Ovary (tissue), 9 donors: ENCODE measurements around the gene DICER1. TPM values are rescaled to one million over a fixed set of nuclear protein-coding genes. Genes with fewer than 3 reads are reported as not detected.

Experiments
- DNase-seq, 5 donors: peaks; one replicate each; pipeline ENCODE4 v3.0.0-alpha.2; 2019 to 2020
- H3K27ac ChIP-seq, 2 donors: fragments of 200-600 bp; one replicate each; pipeline versions ENCODE4 v1.5.1 to v1.8.0; 2019 to 2022
- H3K27me3 ChIP-seq: fragments of 200-600 bp; one replicate; pipeline ENCODE4 v1.8.0; 2022
- H3K36me3 ChIP-seq: fragments of 200-600 bp; sonication (generic); one replicate; pipeline ENCODE4 v1.5.1; 2019
- H3K4me1 ChIP-seq: one replicate; pipeline ENCODE4 v1.8.1; 2013; ENCODE audit warnings: mild to moderate bottlenecking, moderate library complexity; ENCODE audit not compliant: insufficient read depth
- H3K4me3 ChIP-seq: fragments of 200-600 bp; sonication (generic); one replicate; pipeline ENCODE4 v1.5.1; 2017
- H3K9me3 ChIP-seq, 2 donors: fragments of 200-600 bp in 1 of 2; sonication (generic) in 1 of 2; one replicate each; pipeline versions ENCODE4 v1.5.1 to v1.8.1; 2013 to 2019; ENCODE audit warnings: mild to moderate bottlenecking in 1 of 2, moderate library complexity in 1 of 2
- EP300 ChIP-seq: sonication (generic); formaldehyde crosslinking; IDR thresholded peaks from one replicate; pipeline ENCODE4 v1.6.1; 2017; ENCODE audit warnings: antibody characterized with exemption
- POLR2A ChIP-seq: fragments of 450-650 bp; IDR thresholded peaks from one replicate; pipeline ENCODE4 v1.6.1; 2017; ENCODE audit warnings: antibody characterized with exemption, mild to moderate bottlenecking, moderate library complexity
- WGBS, 3 donors: extraction: QIAGEN DNeasy Blood & Tissue Kit in 1 of 3; methylation state at CpG; one replicate each; pipeline versions ENCODE4 v1.1.5 to v1.1.7; 2013 to 2017; 5-methylcytosine and 5-hydroxymethylcytosine counted together
- intact Hi-C, 4 donors: fragments of 100-400 bp; cut with DNase I; formaldehyde crosslinking; loops; one replicate each; pipeline versions ENCODE4 v1.11.0 to v1.15.1; 2022 to 2023
- polyA plus RNA-seq, 2 donors: library from polyadenylated mRNA; stranded (reverse); fragments of 200-250 nt in 1 of 2; fragments of 350-450 nt in 1 of 2; fragmentation: Illumina TruSeq in 1 of 2; extraction: RNeasy Lipid Tissue Mini Kit (QIAGEN cat#74804) in 1 of 2; gene quantifications; one replicate each; pipeline ENCODE4 v1.2.3, GENCODE V29; 2013 to 2014
- total RNA-seq, 7 donors: library from RNA; depleted of rRNA in 2 of 7; stranded (reverse); fragments of >200 nt in 2 of 7; fragmentation: NEBNext Ultra II Directional in 3 of 7; extraction: Animal tissue kit (Norgen Biotek cat#: 25700) in 3 of 7; gene quantifications; one replicate each; pipeline versions ENCODE4 v1.1.0 to v1.2.4, GENCODE V29; 2016 to 2023
- TF ChIP-seq, protein P1 (sequence below), 3 donors: fragments of 450-650 bp in 2 of 3; fragments of 200-600 bp in 1 of 3; IDR thresholded peaks; one replicate each; pipeline versions ENCODE4 v1.5.1 to v1.8.0; 2016 to 2022; ENCODE audit warnings: antibody characterized with exemption in 3 of 3, mild to moderate bottlenecking in 1 of 3
- donor health status: DM: no; HTN: no; CAD: no; lungs with moderate emphysema.
- donor health status: DM: no; HTN: no; CAD: no.
- donor health status: Bipolar disorder and iron deficiency.
- donor health status: DM: yes; HTN: yes; CAD: no.
- donor health status: DM: no; HTN: no; CAD: no.
- donor health status: DM: yes; HTN: yes; CAD: no.

The DICER1 gene
- total and polyA plus RNA-seq, 9 donors: 9.6 to 54.7 (median 47.4) TPM

GRCh38 chr14:95173518-95173917, 16.2 kb upstream of the DICER1 start:
- intact Hi-C loops: no loop called here
- TF ChIP-seq POLR2A: no peak
- TF ChIP-seq EP300: no peak
- TF ChIP-seq, protein P1, sequence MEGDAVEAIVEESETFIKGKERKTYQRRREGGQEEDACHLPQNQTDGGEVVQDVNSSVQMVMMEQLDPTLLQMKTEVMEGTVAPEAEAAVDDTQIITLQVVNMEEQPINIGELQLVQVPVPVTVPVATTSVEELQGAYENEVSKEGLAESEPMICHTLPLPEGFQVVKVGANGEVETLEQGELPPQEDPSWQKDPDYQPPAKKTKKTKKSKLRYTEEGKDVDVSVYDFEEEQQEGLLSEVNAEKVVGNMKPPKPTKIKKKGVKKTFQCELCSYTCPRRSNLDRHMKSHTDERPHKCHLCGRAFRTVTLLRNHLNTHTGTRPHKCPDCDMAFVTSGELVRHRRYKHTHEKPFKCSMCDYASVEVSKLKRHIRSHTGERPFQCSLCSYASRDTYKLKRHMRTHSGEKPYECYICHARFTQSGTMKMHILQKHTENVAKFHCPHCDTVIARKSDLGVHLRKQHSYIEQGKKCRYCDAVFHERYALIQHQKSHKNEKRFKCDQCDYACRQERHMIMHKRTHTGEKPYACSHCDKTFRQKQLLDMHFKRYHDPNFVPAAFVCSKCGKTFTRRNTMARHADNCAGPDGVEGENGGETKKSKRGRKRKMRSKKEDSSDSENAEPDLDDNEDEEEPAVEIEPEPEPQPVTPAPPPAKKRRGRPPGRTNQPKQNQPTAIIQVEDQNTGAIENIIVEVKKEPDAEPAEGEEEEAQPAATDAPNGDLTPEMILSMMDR (IDR thresholded peaks at IDR 0.05): no peak

DNA sequence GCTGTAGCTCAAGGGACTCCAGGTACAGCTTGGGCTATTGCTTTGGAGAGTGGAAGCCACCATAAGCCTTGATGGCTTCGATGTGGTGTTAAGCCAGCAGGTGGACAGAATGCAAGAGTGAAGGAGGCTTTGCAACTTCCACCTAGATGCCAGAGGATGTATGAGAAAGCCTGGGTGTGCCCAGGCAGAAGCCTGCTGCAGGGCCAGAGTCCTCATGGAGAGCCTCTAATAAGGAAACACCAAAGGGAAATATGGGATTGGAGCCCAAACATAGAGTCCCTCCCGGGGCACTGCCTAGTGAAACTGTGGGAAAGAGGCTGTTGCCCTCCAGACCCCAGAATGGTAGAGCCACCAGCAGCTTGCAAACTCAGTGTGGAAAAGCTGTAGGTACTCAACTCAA, 9.8 kb upstream of the DICER1 start:
- DNase-seq: no peak
- no peaks in the 10 kb centered on the region for H3K4me1 ChIP-seq
- intact Hi-C loops: no loop called here
- no peaks in the 10 kb centered on the region for H3K9me3 ChIP-seq
- no peaks in the 10 kb centered on the region for H3K36me3 ChIP-seq
- no peak overlapping the region for H3K4me3 ChIP-seq
- TF ChIP-seq, protein P1 (IDR thresholded peaks at IDR 0.05): no peak
- no peak for TF ChIP-seq EP300
- no peak for TF ChIP-seq POLR2A
- no peak overlapping the region for H3K27ac ChIP-seq
- WGBS, 3 donors: 93 to 100% (median 93%) methylated on average over 2 of the region's 2 CpGs
- no peaks in the 10 kb centered on the region for H3K27me3 ChIP-seq

More at GRCh38 chr14:95173518-95173917, 16.2 kb upstream of the DICER1 start:
- DNase-seq: no peak
- no peak overlapping the region for H3K4me3 ChIP-seq
- H3K27ac ChIP-seq: no peak overlapping the region
- no peaks in the 10 kb centered on the region for H3K36me3 ChIP-seq
- H3K9me3 ChIP-seq: peaks cover 0 to 3% of the 10 kb centered on the region in 2 donors
- H3K4me1 ChIP-seq: no peaks in the 10 kb centered on the region
- no peaks in the 10 kb centered on the region for H3K27me3 ChIP-seq

DNA sequence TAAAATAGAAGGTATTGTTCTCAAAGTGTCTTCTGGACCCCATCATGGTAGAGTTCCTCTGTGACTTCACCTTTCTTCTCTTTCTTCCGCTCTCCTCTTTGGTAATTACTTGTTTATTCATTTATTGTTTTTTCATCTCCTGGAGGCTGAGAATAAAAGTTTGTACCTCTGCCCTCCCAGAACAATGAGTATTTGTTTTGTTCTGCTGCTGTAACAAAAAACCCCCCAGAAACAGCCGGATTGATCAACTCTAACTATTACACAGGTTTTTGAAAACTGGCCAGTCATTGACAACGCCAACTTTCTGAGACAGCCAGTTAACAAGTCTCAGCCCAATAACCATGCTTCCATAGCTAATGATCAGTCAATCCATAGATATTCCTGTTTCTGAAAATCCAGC, 8.2 kb upstream of the DICER1 start:
- TF ChIP-seq, protein P1 (IDR thresholded peaks at IDR 0.05): no peak
- TF ChIP-seq EP300 (no peak), POLR2A (no peak)
- H3K9me3 ChIP-seq: no peaks in the 10 kb centered on the region
- H3K36me3 ChIP-seq: no peaks in the 10 kb centered on the region
- intact Hi-C loops: no loop called here
- WGBS, 3 donors: 92 to 96% (median 93%) methylated on average over 3 of the region's 3 CpGs
- DNase-seq: no peak
- no peak overlapping the region for H3K27ac ChIP-seq
- no peaks in the 10 kb centered on the region for H3K27me3 ChIP-seq
- H3K4me1 ChIP-seq: no peaks in the 10 kb centered on the region
- H3K4me3 ChIP-seq: no peak overlapping the region

- WGBS, 3 donors: 94 to 100% (median 98%) methylated on average over 1 of the region's 1 CpG
- DNase-seq: no peak
- Histone ChIP-seq H3K4me3 (no peak overlapping the region), H3K27me3 (no peaks in the 10 kb centered on the region), H3K9me3 (no peaks in the 10 kb centered on the region), H3K36me3 (no peaks in the 10 kb centered on the region), H3K4me1 (no peaks in the 10 kb centered on the region), H3K27ac (no peak overlapping the region)
- intact Hi-C loops: no loop called here
- TF ChIP-seq EP300: no peak
- TF ChIP-seq, protein P1 (IDR thresholded peaks at IDR 0.05): no peak
- TF ChIP-seq POLR2A: no peak
Observed at GRCh38 chr14:95164506-95164905, 7.2 kb upstream of the DICER1 start.

GRCh38 chr14:95163666-95164065, 6.3 kb upstream of the DICER1 start:
- WGBS, 3 donors: 90 to 96% (median 93%) methylated on average over 3 of the region's 3 CpGs
- Histone ChIP-seq H3K9me3 (no peaks in the 10 kb centered on the region), H3K4me1 (no peaks in the 10 kb centered on the region), H3K27ac (no peak overlapping the region), H3K36me3 (no peaks in the 10 kb centered on the region), H3K27me3 (no peaks in the 10 kb centered on the region), H3K4me3 (no peak overlapping the region)
- intact Hi-C loops: no loop called here
- no peak for DNase-seq
- TF ChIP-seq EP300: no peak
- TF ChIP-seq, protein P1 (IDR thresholded peaks at IDR 0.05): no peak
- TF ChIP-seq POLR2A: no peak
